ENCODE results near the gene ISCU.
"Not testable (repeated sequence)": the region's sequence is repeated elsewhere in the genome, so short reads cannot be mapped to it uniquely, and the experiment has no call there.

Gene ISCU

DNA sequence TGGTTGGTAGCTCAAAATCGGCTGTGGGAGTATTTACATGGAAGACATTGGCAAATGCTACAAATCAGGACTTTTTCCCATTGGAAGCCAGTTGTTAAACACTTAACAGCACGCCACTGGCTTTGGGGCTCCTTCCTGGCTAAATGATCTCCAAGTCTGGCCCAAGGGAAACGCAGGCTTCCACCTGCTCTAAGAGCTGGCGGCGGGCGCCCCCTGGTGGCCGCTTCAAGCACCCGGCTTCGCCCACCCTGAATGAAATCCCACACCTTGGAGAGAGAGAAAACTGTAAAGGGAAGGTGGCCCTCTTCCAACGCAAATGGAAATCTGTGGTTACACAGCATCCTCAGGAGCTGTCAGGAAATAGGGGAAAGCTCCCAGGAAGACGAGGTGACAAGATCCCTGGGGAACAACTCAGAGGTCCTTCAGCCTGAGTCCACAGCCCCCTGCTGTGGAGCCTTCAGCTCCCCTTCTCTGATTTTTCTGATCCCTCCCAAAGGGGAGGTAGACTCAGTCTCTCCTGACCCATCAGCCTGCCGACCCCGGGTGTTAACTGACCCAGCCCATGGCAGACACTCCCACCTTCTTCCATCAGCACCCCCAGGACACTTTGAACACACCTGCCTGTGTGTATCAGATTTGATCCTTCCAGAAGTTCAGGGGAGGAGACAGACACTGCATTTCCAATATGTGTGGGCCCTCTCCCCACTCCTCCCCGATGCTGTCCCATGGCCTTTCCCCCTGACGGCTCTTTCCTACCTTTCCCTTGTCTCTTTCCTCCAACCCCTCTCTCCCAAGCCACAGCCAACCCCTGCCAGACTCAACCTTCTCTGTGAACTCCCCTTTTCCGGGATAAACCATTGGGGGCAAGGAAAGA, 55.9 kb downstream of the ISCU start:
- DNase-seq (ENCODE audit: low spot score): peak; percentile 67

DNA sequence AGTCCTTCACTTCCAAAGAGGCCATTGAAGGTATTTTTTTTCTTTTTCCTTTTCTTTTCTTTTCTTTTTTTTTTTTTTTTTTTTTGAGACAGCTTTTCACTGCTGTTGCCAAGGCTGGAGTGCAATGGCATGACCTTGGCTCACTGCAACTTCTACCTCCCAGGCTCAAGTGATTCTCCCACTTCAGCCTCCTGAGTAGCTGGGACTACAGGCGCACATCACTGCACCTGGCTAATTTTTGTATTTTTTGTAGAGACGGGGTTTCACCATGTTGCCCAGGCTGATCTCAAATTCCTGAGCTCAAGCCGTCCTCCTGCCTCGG, 56.5 kb downstream of the ISCU start:
- not testable (repeated sequence) for DNase-seq (ENCODE audit: low spot score)
